OCI-LY3 (cell line): Measurements from ENCODE around the gene WDR70.
"Not testable (repeated sequence)": the region's sequence is repeated elsewhere in the genome, so short reads cannot be mapped to it uniquely, and the experiment has no call there.

Source experiments
- H2AFZ ChIP-seq: fragments of 200-600, 300-600 bp; shearing (Covaris generic); 2 replicates; pipeline ENCODE4 v1.6.0; 2014; ENCODE audit warnings: antibody characterized with exemption, low read depth, low read length
- H3K27ac ChIP-seq: fragments of 200-600, 300-600 bp; sonication (generic); 2 replicates; pipeline ENCODE4 v1.5.1; 2014; ENCODE audit warnings: mild to moderate bottlenecking, low read length, moderate library complexity, mixed read lengths
- H3K27me3 ChIP-seq: fragments of 200-600, 300-600 bp; sonication (generic); 2 replicates; pipeline ENCODE4 v1.6.1; 2014; ENCODE audit warnings: low read depth, low read length, mixed read lengths
- H3K36me3 ChIP-seq: fragments of 200-600, 300-600 bp; sonication (generic); replicated peaks from 2 replicates; pipeline ENCODE3; 2014; ENCODE audit warnings: low read depth, low read length, mixed read lengths
- H3K4me1 ChIP-seq: fragments of 300-600, 200-600 bp; sonication (generic); 2 replicates; pipeline ENCODE4 v1.6.1; 2014; ENCODE audit warnings: low read length, mixed read lengths
- H3K4me2 ChIP-seq: fragments of 200-600, 300-600 bp; sonication (generic); 2 replicates; pipeline ENCODE4 v1.6.1; 2014; ENCODE audit warnings: low read length, mixed read lengths
- H3K4me3 ChIP-seq: fragments of 300-600, 200-600 bp; sonication (generic); 2 replicates; pipeline ENCODE4 v1.5.1; 2014; ENCODE audit warnings: antibody characterized with exemption, mild to moderate bottlenecking, low read length, moderate library complexity
- H3K79me2 ChIP-seq: fragments of 300-600, 200-600 bp; shearing (Covaris generic); 2 replicates; pipeline ENCODE4 v1.6.1; 2014; ENCODE audit warnings: mild to moderate bottlenecking, low read length, mixed read lengths
- H3K9ac ChIP-seq: fragments of 300-600, 200-600 bp; shearing (Covaris generic); 2 replicates; pipeline ENCODE4 v1.6.0; 2014; ENCODE audit warnings: mild to moderate bottlenecking, low read length, moderate library complexity
- H3K9me3 ChIP-seq: fragments of 200-600, 300-600 bp; shearing (Covaris generic); 2 replicates; pipeline ENCODE4 v1.6.1; 2014; ENCODE audit warnings: low read length, mixed read lengths; ENCODE audit not compliant: insufficient read depth
- H4K20me1 ChIP-seq: fragments of 200-600, 300-600 bp; sonication (generic); 2 replicates; pipeline ENCODE4 v1.6.1; 2016; ENCODE audit warnings: low read length, mixed read lengths; ENCODE audit not compliant: insufficient read depth
- EZH2phosphoT487 ChIP-seq: fragments of 200-600 bp; shearing (Covaris generic); IDR thresholded peaks from 2 replicates; pipeline ENCODE4 v1.6.1; 2018; ENCODE audit warnings: antibody characterized with exemption, mixed run types, low read depth
- TF ChIP-seq, protein P1 (sequence below): fragments of 200-600, 300-600 bp; sonication (generic); IDR thresholded peaks from 2 replicates; pipeline ENCODE4 v1.5.1; 2014; ENCODE audit warnings: antibody characterized with exemption, low read length, low read depth

Gene WDR70

DNA sequence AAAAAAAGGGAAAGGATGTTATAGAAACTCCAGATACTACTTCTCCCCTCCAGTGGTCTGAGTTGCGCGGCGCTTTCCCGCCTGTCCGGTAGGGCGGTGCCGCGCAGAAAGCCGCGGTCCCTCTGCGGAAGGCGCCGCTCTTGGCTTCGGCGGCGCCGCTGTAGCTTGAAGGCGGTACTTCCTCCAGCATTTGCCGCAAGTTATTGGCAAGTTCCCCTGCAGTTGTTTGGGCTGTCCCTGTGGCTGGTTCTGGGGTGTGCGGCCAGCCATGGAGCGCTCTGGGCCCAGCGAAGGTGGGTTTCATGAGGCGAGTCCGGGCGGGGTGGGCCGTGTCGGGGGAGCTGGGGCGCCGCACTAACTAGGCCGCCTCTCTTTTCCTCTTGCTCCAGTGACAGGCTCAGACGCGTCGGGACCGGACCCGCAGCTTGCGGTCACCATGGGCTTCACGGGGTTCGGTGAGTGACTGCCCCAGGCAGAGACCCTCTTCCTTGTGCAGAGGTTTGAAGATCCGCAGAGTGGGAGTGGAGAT, at the start of gene WDR70:
Gene WDR70, plus strand, starts transcription at position 219 of the 529 bp plus-strand sequence. Its CDS starts 50 bp downstream, at position 269.
- not testable (repeated sequence) for H3K27me3 ChIP-seq, H4K20me1 ChIP-seq, H3K27ac ChIP-seq, H3K9me3 ChIP-seq, H3K79me2 ChIP-seq, H3K36me3 ChIP-seq
- Histone ChIP-seq H2AFZ (peak within 1 kb of the TSS; percentile 39; the same call in 1 of the 2 replicates), H3K4me2 (peak within 1 kb of the TSS; percentile 54), H3K4me3 (peak within 1 kb of the TSS; percentile 86), H3K4me1 (peaks cover 11% of the 10 kb centered on the region), H3K9ac (peak within 1 kb of the TSS; percentile 68)
- TF ChIP-seq, protein P1, sequence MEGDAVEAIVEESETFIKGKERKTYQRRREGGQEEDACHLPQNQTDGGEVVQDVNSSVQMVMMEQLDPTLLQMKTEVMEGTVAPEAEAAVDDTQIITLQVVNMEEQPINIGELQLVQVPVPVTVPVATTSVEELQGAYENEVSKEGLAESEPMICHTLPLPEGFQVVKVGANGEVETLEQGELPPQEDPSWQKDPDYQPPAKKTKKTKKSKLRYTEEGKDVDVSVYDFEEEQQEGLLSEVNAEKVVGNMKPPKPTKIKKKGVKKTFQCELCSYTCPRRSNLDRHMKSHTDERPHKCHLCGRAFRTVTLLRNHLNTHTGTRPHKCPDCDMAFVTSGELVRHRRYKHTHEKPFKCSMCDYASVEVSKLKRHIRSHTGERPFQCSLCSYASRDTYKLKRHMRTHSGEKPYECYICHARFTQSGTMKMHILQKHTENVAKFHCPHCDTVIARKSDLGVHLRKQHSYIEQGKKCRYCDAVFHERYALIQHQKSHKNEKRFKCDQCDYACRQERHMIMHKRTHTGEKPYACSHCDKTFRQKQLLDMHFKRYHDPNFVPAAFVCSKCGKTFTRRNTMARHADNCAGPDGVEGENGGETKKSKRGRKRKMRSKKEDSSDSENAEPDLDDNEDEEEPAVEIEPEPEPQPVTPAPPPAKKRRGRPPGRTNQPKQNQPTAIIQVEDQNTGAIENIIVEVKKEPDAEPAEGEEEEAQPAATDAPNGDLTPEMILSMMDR = peak; percentile 53

DNA sequence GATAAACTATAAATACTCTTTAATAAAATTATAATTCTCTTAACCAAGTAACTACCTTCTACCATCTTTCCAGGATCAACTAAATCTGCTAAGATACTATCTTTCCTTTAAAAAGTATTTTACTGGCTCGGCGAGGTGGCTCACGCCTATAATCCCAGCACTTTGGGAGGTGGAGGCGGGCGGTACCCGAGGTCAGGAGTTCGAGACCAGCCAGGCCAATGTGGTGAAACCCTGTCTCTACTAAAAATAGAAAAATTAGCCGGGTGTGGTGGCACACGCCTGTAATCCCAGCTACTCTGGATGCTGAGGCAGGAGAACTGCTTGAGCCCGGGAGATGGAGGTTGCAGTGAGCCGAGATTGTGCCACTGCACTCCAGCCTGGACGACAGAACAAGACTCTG, 44.4 kb upstream of the WDR70 start:
- not testable (repeated sequence) for H3K4me1 ChIP-seq, H3K27me3 ChIP-seq, H2AFZ ChIP-seq, H3K4me2 ChIP-seq, H3K9me3 ChIP-seq, H3K79me2 ChIP-seq, H3K27ac ChIP-seq, H4K20me1 ChIP-seq, H3K4me3 ChIP-seq, H3K9ac ChIP-seq
- H3K36me3 ChIP-seq = peaks cover 12% of the 10 kb centered on the region

DNA sequence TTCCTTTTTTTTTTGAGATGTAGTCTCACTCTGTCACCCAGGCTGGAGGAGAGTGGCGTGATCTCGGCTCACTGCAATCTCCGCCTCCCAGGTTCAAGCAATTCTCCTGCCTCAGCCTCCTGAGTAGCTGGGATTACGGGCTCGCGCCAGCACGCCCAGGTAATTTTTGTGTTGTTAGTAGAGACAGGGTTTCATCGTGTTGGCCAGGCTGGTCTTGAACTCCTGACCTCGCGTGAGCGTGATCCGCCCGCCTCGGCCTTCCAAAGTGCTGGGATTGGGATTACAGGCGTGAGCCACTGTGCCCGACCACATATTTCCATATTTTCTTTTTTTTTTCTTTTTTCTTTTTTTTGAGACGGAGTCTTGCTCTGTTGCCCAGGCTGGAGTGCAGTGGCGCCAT, 36.4 kb upstream of the WDR70 start:
- H3K4me1 ChIP-seq, H4K20me1 ChIP-seq, H2AFZ ChIP-seq, H3K9ac ChIP-seq, H3K4me3 ChIP-seq, H3K27me3 ChIP-seq, H3K9me3 ChIP-seq, H3K4me2 ChIP-seq, H3K27ac ChIP-seq, H3K79me2 ChIP-seq: not testable (repeated sequence)
- H3K36me3 ChIP-seq = peaks cover 11% of the 10 kb centered on the region

DNA sequence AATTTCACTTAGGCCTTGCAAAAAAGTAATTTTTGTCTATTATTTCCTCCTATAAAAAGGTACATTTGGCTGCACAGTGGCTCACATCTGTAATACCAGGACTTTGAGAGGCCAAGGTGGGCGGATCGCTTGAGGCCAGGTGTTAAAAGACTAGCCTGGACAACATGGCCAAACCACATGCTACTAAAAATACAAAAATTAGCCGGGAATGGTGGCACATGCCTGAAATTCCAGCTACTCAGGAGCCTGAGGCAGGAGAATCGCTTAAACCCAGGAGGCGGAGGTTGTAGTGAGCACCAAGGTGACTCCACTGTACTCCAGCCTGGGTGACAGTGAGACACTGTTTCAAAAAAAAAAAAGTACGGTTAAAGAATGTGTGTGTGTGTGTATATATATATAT, 24.0 kb upstream of the WDR70 start:
- Histone ChIP-seq H3K4me2 (no peak overlapping the region), H3K4me1 (no peaks in the 10 kb centered on the region), H3K9me3 (no peaks in the 10 kb centered on the region), H3K36me3 (peaks cover 10% of the 10 kb centered on the region), H3K27ac (no peak overlapping the region), H3K27me3 (no peaks in the 10 kb centered on the region), H3K4me3 (no peak overlapping the region), H4K20me1 (no peaks in the 10 kb centered on the region), H3K9ac (no peak overlapping the region), H2AFZ (no peak overlapping the region), H3K79me2 (peaks cover 8% of the 10 kb centered on the region)
- TF ChIP-seq, protein P1 = no peak
- TF ChIP-seq EZH2phosphoT487 = no peak

DNA sequence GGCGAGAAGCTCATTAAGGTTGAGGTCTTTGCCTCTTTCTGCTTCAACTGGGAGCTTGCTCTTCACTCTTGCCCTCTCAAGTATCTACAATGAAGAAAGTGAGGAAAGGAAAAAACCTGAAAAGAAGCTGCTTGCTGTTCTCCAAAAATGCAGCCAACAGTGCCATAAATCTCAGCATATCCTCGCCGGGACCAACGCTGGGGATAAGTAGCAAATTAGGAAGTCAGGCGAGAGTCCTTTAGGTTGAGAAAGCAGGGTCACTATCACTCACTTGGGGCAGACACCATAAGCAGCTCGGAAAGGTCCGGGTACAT, 8.6 kb upstream of the WDR70 start:
- no peaks in the 10 kb centered on the region for H3K27me3 ChIP-seq
- peaks cover 14% of the 10 kb centered on the region for H3K4me1 ChIP-seq
- H3K4me3 ChIP-seq = peak overlapping the region; percentile 100
- H3K27ac ChIP-seq = peak overlapping the region; percentile 51
- H2AFZ ChIP-seq = peak overlapping the region; percentile 76; the same call in 1 of the 2 replicates
- H4K20me1 ChIP-seq = peaks cover 2% of the 10 kb centered on the region; the same call in 1 of the 2 replicates
- H3K9me3 ChIP-seq = no peaks in the 10 kb centered on the region
- no peak for TF ChIP-seq EZH2phosphoT487
- TF ChIP-seq, protein P1 = no peak
- peak overlapping the region; percentile 90 for H3K9ac ChIP-seq
- H3K4me2 ChIP-seq = peak overlapping the region; percentile 69
- H3K36me3 ChIP-seq = peaks cover 4% of the 10 kb centered on the region
- peaks cover 53% of the 10 kb centered on the region for H3K79me2 ChIP-seq
